GM12878 (cell line): ENCODE results near the gene IL32. TPM values are rescaled to one million over a fixed set of nuclear protein-coding genes. Genes with fewer than 3 reads are reported as not detected.

Experiments
- ATAC-seq: fragments of 200-7000 bp; cut with Tn5 transposase; 3 replicates; pipeline ENCODE4 v1.9.1; 2020; ENCODE audit warnings: mild to moderate bottlenecking, moderate library complexity
- BruUV-seq: library from RNA; stranded (reverse); fragments of 400-500 nt; replicated peaks from 2 replicates; lab custom pipeline; 2021; lab: Mats Ljungman, UMichigan
- CTCF ChIA-PET: fragments of 300-600 bp; sonication (Branson Sonifier 250); formaldehyde crosslinking; extraction: SDS; loops from one replicate; lab custom pipeline; 2021; ENCODE audit warnings: inconsistent platforms; lab: Yijun Ruan, JAX
- POLR2A ChIA-PET: fragments of 350-600 bp; formaldehyde crosslinking; extraction: SDS; loops from one replicate; lab custom pipeline; 2021; ENCODE audit warnings: inconsistent platforms; lab: Charles Lee
- RAD21 ChIA-PET: fragments of 300-600 bp; sonication (Branson Sonifier 250); formaldehyde crosslinking; loops from one replicate; lab custom pipeline; 2023; ENCODE audit warnings: antibody characterized with exemption; ENCODE audit not compliant: unreplicated experiment; lab: Charles Lee
- SMC1A ChIA-PET: fragments of 300-600 bp; sonication (Branson Sonifier 250); formaldehyde crosslinking; loops from one replicate; lab custom pipeline; 2023; ENCODE audit not compliant: unreplicated experiment, uncharacterized antibody; lab: Charles Lee
- DNase-seq: peaks from one replicate; pipeline ENCODE4 v3.0.0-alpha.2; 2011; ENCODE audit warnings: low read depth, low spot score
- FAIRE-seq: peaks from 3 replicates; lab custom pipeline; 2011; peaks lifted over from hg19 to GRCh38; lab: Jason Lieb, UNC
- H2AFZ ChIP-seq: 2 replicates; pipeline ENCODE4 v1.6.0; 2011; ENCODE audit warnings: low read depth, low read length, control low read depth; ENCODE audit not compliant: control insufficient read depth
- H3K27ac ChIP-seq: 2 replicates; pipeline ENCODE4 v1.5.1; 2011; ENCODE audit warnings: control low read depth; ENCODE audit not compliant: control insufficient read depth, insufficient read depth
- H3K27me3 ChIP-seq, 2 experiments: replicated peaks in 1 of 2; 2 replicates each; pipeline versions ENCODE4 v1.6.0 to v1.6.1; 2011; ENCODE audit warnings: low read length in 1 of 2; ENCODE audit not compliant: control insufficient read depth in 2 of 2, insufficient read depth in 2 of 2
- H3K36me3 ChIP-seq, 2 experiments: 2 replicates each; pipeline ENCODE4 v1.5.1; 2011; ENCODE audit warnings: low read length in 1 of 2; ENCODE audit not compliant: control insufficient read depth in 2 of 2, insufficient read depth in 2 of 2
- H3K4me1 ChIP-seq: 2 replicates; pipeline ENCODE4 v1.6.1; 2011; ENCODE audit warnings: mild to moderate bottlenecking, low read length, moderate library complexity, mixed read lengths; ENCODE audit not compliant: control insufficient read depth, insufficient read depth
- H3K4me2 ChIP-seq: 2 replicates; pipeline ENCODE4 v1.6.0; 2011; ENCODE audit warnings: control low read depth; ENCODE audit not compliant: control insufficient read depth, insufficient read depth
- H3K4me3 ChIP-seq: fragments of 200-600 bp; sonication (generic); 2 replicates; pipeline ENCODE4 v1.5.1; 2016
- H3K79me2 ChIP-seq: 2 replicates; pipeline ENCODE4 v1.6.0; 2011; ENCODE audit warnings: low read length; ENCODE audit not compliant: control insufficient read depth, insufficient read depth
- H3K9ac ChIP-seq: 2 replicates; pipeline ENCODE4 v1.8.0; 2011; ENCODE audit warnings: low read length, control low read depth, mixed read lengths; ENCODE audit not compliant: control insufficient read depth, insufficient read depth
- H3K9me3 ChIP-seq: replicated peaks from 3 replicates; pipeline ENCODE4 v1.5.1; 2011; ENCODE audit warnings: mild to moderate bottlenecking, low read length; ENCODE audit not compliant: control insufficient read depth, insufficient read depth
- H4K20me1 ChIP-seq: 2 replicates; pipeline ENCODE4 v1.6.0; 2011; ENCODE audit not compliant: control insufficient read depth, insufficient read depth
- E4F1 ChIP-seq: fragments of 450-650 bp; IDR thresholded peaks from 2 replicates; pipeline ENCODE4 v1.6.1; 2018; ENCODE audit warnings: borderline replicate concordance, mild to moderate bottlenecking; ENCODE audit not compliant: partially characterized antibody
- FOS ChIP-seq: IDR thresholded peaks from 3 replicates; pipeline ENCODE4 v1.6.1; 2011; ENCODE audit warnings: borderline replicate concordance; ENCODE audit not compliant: insufficient read length; ENCODE audit errors: extremely low read depth
- HCFC1 ChIP-seq: fragments of 150-350 bp; IDR thresholded peaks from 2 replicates; pipeline ENCODE4 v1.6.1; 2014; ENCODE audit warnings: low read length
- MYC ChIP-seq: IDR thresholded peaks from 2 replicates; pipeline ENCODE4 v1.6.1; 2011; ENCODE audit warnings: mild to moderate bottlenecking, low read length, moderate library complexity, inconsistent platforms; ENCODE audit not compliant: insufficient read depth, insufficient replicate concordance, insufficient read length, severe bottlenecking
- NFXL1 ChIP-seq: fragments of 450-650 bp; IDR thresholded peaks from 2 replicates; pipeline ENCODE4 v1.6.1; 2017; ENCODE audit warnings: antibody characterized with exemption, mild to moderate bottlenecking, borderline replicate concordance
- POLR2AphosphoS2 ChIP-seq: IDR thresholded peaks from 2 replicates; pipeline ENCODE4 v1.6.1; 2011; ENCODE audit warnings: low read depth, mild to moderate bottlenecking, low read length, improper control_type of control experiment, moderate library complexity
- RB1 ChIP-seq: fragments of 450-650 bp; formaldehyde crosslinking; IDR thresholded peaks from 2 replicates; pipeline ENCODE4 v1.6.1; 2017; ENCODE audit warnings: mild to moderate bottlenecking, borderline replicate concordance
- SRF ChIP-seq, 2 experiments: IDR thresholded peaks; 2 replicates each; pipeline ENCODE4 v1.6.1; 2011; ENCODE audit warnings: low read depth in 2 of 2, low read length in 2 of 2, mild to moderate bottlenecking in 1 of 2, moderate library complexity in 1 of 2
- SUPT20H ChIP-seq: IDR thresholded peaks from 2 replicates; pipeline ENCODE4 v1.6.1; 2011; ENCODE audit warnings: low read depth, mild to moderate bottlenecking, low read length, moderate library complexity, borderline replicate concordance; ENCODE audit not compliant: control insufficient read depth
- ZBTB4 ChIP-seq: fragments of 450-650 bp; formaldehyde crosslinking; IDR thresholded peaks from 2 replicates; pipeline ENCODE4 v1.4.0; 2022; ENCODE audit warnings: mild to moderate bottlenecking, moderate library complexity
- ZNF687 ChIP-seq: fragments of 450-650 bp; IDR thresholded peaks from 2 replicates; pipeline ENCODE4 v1.6.1; 2017; ENCODE audit warnings: mild to moderate bottlenecking, moderate library complexity
- WGBS: methylation state at CpG from one replicate; pipeline ENCODE4 v1.1.6; 2016; ENCODE audit warnings: low lambda C conversion rate; ENCODE audit not compliant: insufficient replicate concordance, insufficient coverage; ENCODE audit errors: missing lambda C conversion rate; 5-methylcytosine and 5-hydroxymethylcytosine counted together
- in situ Hi-C: fragments of 300-500 bp; cut with MboI; formaldehyde crosslinking; loops from 9 replicates; pipeline ENCODE4 v1.14.3; 2018; ENCODE audit warnings: mixed read lengths
- intact Hi-C: fragments of 100-400 bp; cut with micrococcal nuclease; formaldehyde crosslinking; loops from one replicate; pipeline ENCODE4 v1.14.2; 2022; ENCODE audit not compliant: unreplicated experiment
- polyA plus RNA-seq, 11 experiments: library from polyadenylated mRNA; depleted of rRNA in 4 of 11; unstranded in 6 of 11; stranded (reverse) in 5 of 11; fragments of >200 nt; fragmentation: Nextera tagmentation in 4 of 11; fragmentation: Illumina TruSeq in 1 of 11; extraction: Ambion mirVana in 4 of 11; extraction: Trizol in 1 of 11; gene quantifications; 1 replicate in 1 of 11; 2 replicates in 10 of 11; pipeline versions ENCODE4 v1.2.1 to v1.2.3, GENCODE V29; 2011 to 2016; ENCODE audit warnings: inconsistent platforms in 2 of 11, missing spikeins in 2 of 11, low read depth in 1 of 11
- total RNA-seq, 4 experiments: library from RNA; depleted of rRNA in 3 of 4; stranded (reverse); fragments of >200 nt in 3 of 4; fragmentation: Illumina TruSeq in 1 of 4; extraction: Trizol in 1 of 4; gene quantifications; 2 replicates each; pipeline versions ENCODE4 v1.2.1 to v1.2.3, GENCODE V29; 2013 to 2021

IL32 gene
- total and polyA plus RNA-seq, 10 of the 15 experiments (the other 5 are each of a cell fraction or from before 2014, with no cell fraction given) = 27.0 to 122 (median 55.8) TPM

- Histone ChIP-seq H3K27ac (no peak overlapping the region), H3K36me3 (no peaks in the 10 kb centered on the region), H3K9me3 (no peaks in the 10 kb centered on the region), H3K4me2 (no peak overlapping the region), H3K79me2 (no peaks in the 10 kb centered on the region), H3K27me3 (no peaks in the 10 kb centered on the region), H2AFZ (no peak overlapping the region), H4K20me1 (no peaks in the 10 kb centered on the region), H3K4me3 (no peak overlapping the region), H3K9ac (no peak overlapping the region), H3K4me1 (no peaks in the 10 kb centered on the region)
- TF ChIP-seq NFXL1 (no peak), RB1 (no peak), ZNF687 (no peak), SUPT20H (no peak), MYC (no peak), E4F1 (no peak), SRF (IDR thresholded peaks at IDR 0.05; ENCODE audit: low read depth in 2 of 2, low read length in 2 of 2) (no peak), FOS (no peak), POLR2AphosphoS2 (no peak), HCFC1 (no peak), ZBTB4 (no peak)
- 89% methylated on average over 79 of the region's 81 CpGs for WGBS
- in situ Hi-C loops (no loop called here), intact Hi-C loops (no loop called here)
- CTCF ChIA-PET = interaction anchor here (1.1 to 21.2 kb wide), 4 partner anchors 15 to 39 kb away, joined by 3 to 396 read pairs (median 6); no protein-coding TSS in a partner anchor
- no peak for FAIRE-seq
- DNase-seq = no peak
- POLR2A ChIA-PET = no interaction called here
- no TSS peak for BruUV-seq
- RAD21 ChIA-PET = no interaction called here
- no peak for ATAC-seq
- SMC1A ChIA-PET = no interaction called here
These were observed 24.5 kb downstream of the IL32 start for GRCh38 chr16:3089717-3090592.
